BLaER1 treated with 17β-estradiol and CSF1 and Interleukin-3, amounts not matched to agents 10 nM and 100 nM (cell line): ENCODE data around the gene TMEM106B.

Experiments used
- H3K27ac ChIP-seq, 11 experiments: shearing (Covaris generic); formaldehyde crosslinking; 2 replicates each; pipeline ENCODE4 v1.8.1; 2022
- H3K27me3 ChIP-seq, 11 experiments: shearing (Covaris generic); formaldehyde crosslinking; 2 replicates each; pipeline ENCODE4 v1.8.1; 2022
- H3K36me3 ChIP-seq, 11 experiments: shearing (Covaris generic); formaldehyde crosslinking; 2 replicates each; pipeline ENCODE4 v1.8.1; 2022
- H3K4me1 ChIP-seq, 10 experiments: shearing (Covaris generic); formaldehyde crosslinking; 2 replicates each; pipeline ENCODE4 v1.8.1; 2022
- H3K4me2 ChIP-seq, 11 experiments: shearing (Covaris generic); formaldehyde crosslinking; 2 replicates each; pipeline ENCODE4 v1.8.1; 2022
- H3K4me3 ChIP-seq, 10 experiments: shearing (Covaris generic); formaldehyde crosslinking; 2 replicates each; pipeline ENCODE4 v1.8.1; 2022
- H3K9ac ChIP-seq, 11 experiments: shearing (Covaris generic); formaldehyde crosslinking; 2 replicates each; pipeline ENCODE4 v1.8.1; 2022
- H3K9me3 ChIP-seq, 11 experiments: shearing (Covaris generic); formaldehyde crosslinking; replicated peaks in 1 of 11; 2 replicates each; pipeline ENCODE4 v1.8.1; 2022
- H4K20me1 ChIP-seq, 11 experiments: shearing (Covaris generic); formaldehyde crosslinking; 2 replicates each; pipeline ENCODE4 v1.8.1; 2022
- Cebpa-rat ChIP-seq, 11 experiments: shearing (Covaris generic); IDR thresholded peaks; 2 replicates each; pipeline ENCODE4 v1.8.1; 2022

The TMEM106B gene

GRCh38 chr7:12267542-12267941 lies 56.4 kb downstream of the TMEM106B start:
- no peaks in the 10 kb centered on the region for H3K4me1 ChIP-seq
- no peak overlapping the region for H3K9ac ChIP-seq
- TF ChIP-seq Cebpa-rat (IDR thresholded peaks at IDR 0.05): no peak
- no peaks in the 10 kb centered on the region for H3K27me3 ChIP-seq
- H3K27ac ChIP-seq: no peak overlapping the region
- H3K9me3 ChIP-seq: peaks cover 0 to 6% (median 0%) of the 10 kb centered on the region in 11 experiments; a peak in 2 of 22 replicates
- no peak overlapping the region for H3K4me2 ChIP-seq
- no peak overlapping the region for H3K4me3 ChIP-seq
- H4K20me1 ChIP-seq: no peaks in the 10 kb centered on the region
- H3K36me3 ChIP-seq: no peaks in the 10 kb centered on the region

GRCh38 chr7:12269100-12269895 lies 58.2 kb downstream of the TMEM106B start:
- H3K4me3 ChIP-seq: no peak overlapping the region
- no peak overlapping the region for H3K27ac ChIP-seq
- no peaks in the 10 kb centered on the region for H4K20me1 ChIP-seq
- no peaks in the 10 kb centered on the region for H3K27me3 ChIP-seq
- peaks cover 0 to 6% (median 0%) of the 10 kb centered on the region in 11 experiments; a peak in 2 of 22 replicates for H3K9me3 ChIP-seq
- H3K36me3 ChIP-seq: no peaks in the 10 kb centered on the region
- H3K9ac ChIP-seq: no peak overlapping the region
- H3K4me2 ChIP-seq: no peak overlapping the region
- no peaks in the 10 kb centered on the region for H3K4me1 ChIP-seq
- TF ChIP-seq Cebpa-rat (IDR thresholded peaks at IDR 0.05): no peak

- no peak overlapping the region for H3K4me3 ChIP-seq
- H3K9me3 ChIP-seq: peaks cover 0 to 14% (median 0%) of the 10 kb centered on the region in 11 experiments; a peak in 2 of 22 replicates
- peak overlapping the region in 1 of 11 experiments; percentile 42; a peak in 1 of 22 replicates for H3K4me2 ChIP-seq
- peaks cover 0 to 7% (median 0%) of the 10 kb centered on the region in 10 experiments; a peak in 1 of 20 replicates for H3K4me1 ChIP-seq
- H3K27ac ChIP-seq: no peak overlapping the region
- no peak for TF ChIP-seq Cebpa-rat (IDR thresholded peaks at IDR 0.05)
- no peaks in the 10 kb centered on the region for H4K20me1 ChIP-seq
- no peak overlapping the region for H3K9ac ChIP-seq
- H3K36me3 ChIP-seq: no peaks in the 10 kb centered on the region
- H3K27me3 ChIP-seq: no peaks in the 10 kb centered on the region
Measured at GRCh38 chr7:12281038-12281437, 69.9 kb downstream of the TMEM106B start.

GRCh38 chr7:12287901-12288300 lies 76.8 kb downstream of the TMEM106B start:
- Histone ChIP-seq H4K20me1 (no peaks in the 10 kb centered on the region), H3K4me2 (no peak overlapping the region), H3K27ac (no peak overlapping the region), H3K27me3 (no peaks in the 10 kb centered on the region), H3K4me3 (no peak overlapping the region), H3K4me1 (no peaks in the 10 kb centered on the region), H3K36me3 (no peaks in the 10 kb centered on the region), H3K9ac (no peak overlapping the region), H3K9me3 (peaks cover 38 to 42% (median 41%) of the 10 kb centered on the region in 11 experiments)
- no peak for TF ChIP-seq Cebpa-rat (IDR thresholded peaks at IDR 0.05)

GRCh38 chr7:12289996-12290395 lies 78.9 kb downstream of the TMEM106B start:
- no peak overlapping the region for H3K4me2 ChIP-seq
- H3K9ac ChIP-seq: no peak overlapping the region
- no peak for TF ChIP-seq Cebpa-rat (IDR thresholded peaks at IDR 0.05)
- H3K27ac ChIP-seq: no peak overlapping the region
- H3K4me1 ChIP-seq: peaks cover 8 to 11% (median 10%) of the 10 kb centered on the region in 10 experiments
- H3K4me3 ChIP-seq: no peak overlapping the region
- no peaks in the 10 kb centered on the region for H4K20me1 ChIP-seq
- H3K36me3 ChIP-seq: no peaks in the 10 kb centered on the region
- H3K27me3 ChIP-seq: no peaks in the 10 kb centered on the region
- peaks cover 43 to 57% (median 52%) of the 10 kb centered on the region in 11 experiments for H3K9me3 ChIP-seq

- Histone ChIP-seq H3K27ac (no peak overlapping the region), H3K36me3 (no peaks in the 10 kb centered on the region), H3K9ac (no peak overlapping the region), H3K4me2 (no peak overlapping the region), H3K9me3 (peaks cover 44 to 58% (median 56%) of the 10 kb centered on the region in 11 experiments), H3K4me3 (no peak overlapping the region), H3K4me1 (peaks cover 12 to 17% (median 15%) of the 10 kb centered on the region in 10 experiments), H4K20me1 (no peaks in the 10 kb centered on the region), H3K27me3 (no peaks in the 10 kb centered on the region)
- TF ChIP-seq Cebpa-rat (IDR thresholded peaks at IDR 0.05): no peak
Measured at GRCh38 chr7:12290761-12291160, 79.7 kb downstream of the TMEM106B start.

- Histone ChIP-seq H3K27ac (no peak overlapping the region), H3K4me2 (no peak overlapping the region), H4K20me1 (no peaks in the 10 kb centered on the region), H3K4me3 (no peak overlapping the region), H3K9me3 (peaks cover 44 to 64% (median 57%) of the 10 kb centered on the region in 11 experiments), H3K4me1 (peaks cover 12 to 17% (median 15%) of the 10 kb centered on the region in 10 experiments), H3K9ac (no peak overlapping the region), H3K36me3 (no peaks in the 10 kb centered on the region), H3K27me3 (no peaks in the 10 kb centered on the region)
- no peak for TF ChIP-seq Cebpa-rat (IDR thresholded peaks at IDR 0.05)
Measured at GRCh38 chr7:12291870-12292269, 80.8 kb downstream of the TMEM106B start.
